Esophagus muscularis mucosa (tissue), 4 donors: ENCODE results near the gene DNM1. TPM values are rescaled to one million over a fixed set of nuclear protein-coding genes. Genes with fewer than 3 reads are reported as not detected.

Experiments
- DNase-seq: peaks from one replicate; pipeline ENCODE4 v3.0.0-alpha.2; 2017; ENCODE audit errors: extremely low spot score
- H3K27ac ChIP-seq, 4 donors: fragments of 200-600 bp; sonication (generic); replicated peaks in 1 of 4; 1 replicate in 3 of 4; 2 replicates in 1 of 4; pipeline ENCODE4 v1.5.1; 2016 to 2019; ENCODE audit warnings: mild to moderate bottlenecking in 1 of 4
- H3K27me3 ChIP-seq, 4 donors: fragments of 200-600 bp; sonication (generic); one replicate each; pipeline versions ENCODE4 v1.5.1 to v1.6.0; 2016 to 2019
- H3K36me3 ChIP-seq, 4 donors: fragments of 200-600 bp; sonication (generic); one replicate each; pipeline ENCODE4 v1.5.1; 2016 to 2019
- H3K4me1 ChIP-seq, 4 donors: fragments of 200-600 bp; sonication (generic); one replicate each; pipeline ENCODE4 v1.5.1; 2016 to 2019
- H3K4me3 ChIP-seq, 4 donors: fragments of 200-600 bp; sonication (generic); 1 replicate in 2 of 4; 2 replicates in 2 of 4; pipeline ENCODE4 v1.5.1; 2016 to 2019; ENCODE audit warnings: mild to moderate bottlenecking in 4 of 4, moderate library complexity in 1 of 4
- H3K9me3 ChIP-seq, 4 donors: fragments of 200-600 bp; sonication (generic); 1 replicate in 3 of 4; 2 replicates in 1 of 4; pipeline ENCODE4 v1.5.1; 2016 to 2019
- CTCF ChIP-seq, 3 experiments: fragments of 200-600 bp in 2 of 3; fragments of 450-650 bp in 1 of 3; sonication (generic) in 2 of 3; IDR thresholded peaks; one replicate each; pipeline ENCODE4 v1.5.1; 2017 to 2019; ENCODE audit warnings: antibody characterized with exemption in 3 of 3, mild to moderate bottlenecking in 2 of 3, moderate library complexity in 1 of 3
- EP300 ChIP-seq: sonication (generic); formaldehyde crosslinking; IDR thresholded peaks from one replicate; pipeline ENCODE4 v1.6.1; 2017; ENCODE audit warnings: antibody characterized with exemption
- POLR2A ChIP-seq: fragments of 450-650 bp; IDR thresholded peaks from one replicate; pipeline ENCODE4 v1.6.1; 2017; ENCODE audit warnings: antibody characterized with exemption, moderate library complexity, mild to moderate bottlenecking, low read depth
- POLR2AphosphoS5 ChIP-seq, 2 donors: sonication (generic); formaldehyde crosslinking; IDR thresholded peaks; one replicate each; pipeline ENCODE4 v1.6.1; 2017; ENCODE audit warnings: antibody characterized with exemption in 2 of 2
- WGBS: methylation state at CpG from one replicate; pipeline ENCODE4 v1.1.5; 2018; 5-methylcytosine and 5-hydroxymethylcytosine counted together
- intact Hi-C: fragments of 100-400 bp; cut with DNase I; formaldehyde crosslinking; loops from one replicate; pipeline ENCODE4 v1.15.1; 2023
- total RNA-seq, 4 donors: library from RNA; depleted of rRNA; stranded (reverse); fragments of >200 nt; gene quantifications; one replicate each; pipeline versions ENCODE4 v1.1.0 to v1.2.1, GENCODE V29; 2016

The DNM1 gene
- total RNA-seq, 4 donors from 2014 or later, result 10.9 to 27.0 (median 16.8) TPM

- 82% methylated on average over 19 of the region's 23 CpGs for WGBS
- no peaks in the 10 kb centered on the region for H3K27me3 ChIP-seq
- H3K27ac ChIP-seq, result no peak overlapping the region
- TF ChIP-seq POLR2A (no peak), CTCF (IDR thresholded peaks at IDR 0.05) (no peak), POLR2AphosphoS5 (IDR thresholded peaks at IDR 0.05) (no peak), EP300 (no peak)
- peaks cover 53 to 74% (median 66%) of the 10 kb centered on the region in 4 donors for H3K36me3 ChIP-seq
- H3K4me1 ChIP-seq, result peaks cover 0 to 6% (median 0%) of the 10 kb centered on the region in 4 donors
- no peak for DNase-seq
- H3K9me3 ChIP-seq, result no peaks in the 10 kb centered on the region
- intact Hi-C loops, result no loop called here
- no peak overlapping the region for H3K4me3 ChIP-seq
These were observed 54.1 kb downstream of the DNM1 start for GRCh38 chr9:128257086-128257825.

- DNase-seq, result no peak
- H3K27ac ChIP-seq, result no peak overlapping the region
- intact Hi-C loops, result no loop called here
These were observed 54.7 kb downstream of the DNM1 start for GRCh38 chr9:128257907-128258306.

GRCh38 chr9:128258326-128258725, 55.1 kb downstream of the DNM1 start:
- 84% methylated on average over 6 of the region's 6 CpGs for WGBS
- DNase-seq, result no peak
- Histone ChIP-seq H3K36me3 (peaks cover 56 to 81% (median 76%) of the 10 kb centered on the region in 4 donors), H3K4me1 (peaks cover 0 to 6% (median 0%) of the 10 kb centered on the region in 4 donors), H3K9me3 (no peaks in the 10 kb centered on the region), H3K27me3 (no peaks in the 10 kb centered on the region), H3K27ac (no peak overlapping the region), H3K4me3 (no peak overlapping the region)
- TF ChIP-seq EP300 (no peak), POLR2A (no peak), CTCF (IDR thresholded peaks at IDR 0.05) (no peak), POLR2AphosphoS5 (IDR thresholded peaks at IDR 0.05) (no peak)
- intact Hi-C loops, result no loop called here

More at GRCh38 chr9:128257907-128258306, 54.7 kb downstream of the DNM1 start:
- WGBS, result 77% methylated on average over 7 of the region's 11 CpGs
- TF ChIP-seq EP300, result no peak
- TF ChIP-seq POLR2AphosphoS5 (IDR thresholded peaks at IDR 0.05), result no peak
- no peak for TF ChIP-seq CTCF (IDR thresholded peaks at IDR 0.05)
- no peak for TF ChIP-seq POLR2A
- Histone ChIP-seq H3K9me3 (no peaks in the 10 kb centered on the region), H3K4me1 (peaks cover 0 to 6% (median 0%) of the 10 kb centered on the region in 4 donors), H3K36me3 (peaks cover 56 to 80% (median 72%) of the 10 kb centered on the region in 4 donors), H3K27me3 (no peaks in the 10 kb centered on the region), H3K4me3 (no peak overlapping the region)

- no peaks in the 10 kb centered on the region for H3K9me3 ChIP-seq
- H3K4me3 ChIP-seq, result no peak overlapping the region
- TF ChIP-seq POLR2A, result no peak
- no peak for TF ChIP-seq POLR2AphosphoS5 (IDR thresholded peaks at IDR 0.05)
- no peak for TF ChIP-seq CTCF (IDR thresholded peaks at IDR 0.05)
- no peak for TF ChIP-seq EP300
- intact Hi-C loops, result no loop called here
- no peaks in the 10 kb centered on the region for H3K27me3 ChIP-seq
- no peak for DNase-seq
- H3K4me1 ChIP-seq, result peaks cover 0 to 6% (median 0%) of the 10 kb centered on the region in 4 donors
- H3K36me3 ChIP-seq, result peaks cover 56 to 86% (median 78%) of the 10 kb centered on the region in 4 donors
- WGBS, result 94% methylated on average over 3 of the region's 9 CpGs
- H3K27ac ChIP-seq, result no peak overlapping the region
These were observed 56.0 kb downstream of the DNM1 start for GRCh38 chr9:128259156-128259555.
